ENCODE measurements around the gene CCDC57. TPM values are rescaled to one million over a fixed set of nuclear protein-coding genes. Genes with fewer than 3 reads are reported as not detected.

The CCDC57 gene
- total RNA-seq, 1 donor from 2014 or later, result 10.8 TPM

GRCh38 chr17:82172486-82173160 is 40.0 kb downstream of the CCDC57 start:
- no peak overlapping the region for H3K4me3 ChIP-seq (ENCODE audit: low read depth, low read length)
- DNase-seq (ENCODE audit: low read depth) (no peak), FAIRE-seq (no peak)
- no peak for TF ChIP-seq CTCF (IDR thresholded peaks at IDR 0.05; ENCODE audit: insufficient read depth, low read length, severe bottlenecking)
- no peaks in the 10 kb centered on the region for H3K27me3 ChIP-seq (ENCODE audit: control insufficient read depth, insufficient read depth, low read length)
- no peaks in the 10 kb centered on the region for H3K36me3 ChIP-seq (ENCODE audit: control insufficient read depth, insufficient read depth, low read length)

GRCh38 chr17:82171750-82172375 is 40.8 kb downstream of the CCDC57 start:
- no peaks in the 10 kb centered on the region for H3K36me3 ChIP-seq (ENCODE audit: control insufficient read depth, insufficient read depth, low read length)
- DNase-seq (ENCODE audit: low read depth) (no peak), FAIRE-seq (no peak)
- no peak overlapping the region for H3K4me3 ChIP-seq (ENCODE audit: low read depth, low read length)
- no peaks in the 10 kb centered on the region for H3K27me3 ChIP-seq (ENCODE audit: control insufficient read depth, insufficient read depth, low read length)
- no peak for TF ChIP-seq CTCF (IDR thresholded peaks at IDR 0.05; ENCODE audit: insufficient read depth, low read length, severe bottlenecking)

GRCh38 chr17:82170412-82170961 is 42.2 kb downstream of the CCDC57 start:
- no peak for TF ChIP-seq CTCF (IDR thresholded peaks at IDR 0.05; ENCODE audit: insufficient read depth, low read length, severe bottlenecking)
- DNase-seq (ENCODE audit: low read depth) (no peak), FAIRE-seq (no peak)
- H3K27me3 ChIP-seq (ENCODE audit: control insufficient read depth, insufficient read depth, low read length), result no peaks in the 10 kb centered on the region
- peaks cover under 1% of the 10 kb centered on the region for H3K36me3 ChIP-seq (ENCODE audit: control insufficient read depth, insufficient read depth, low read length)
- no peak overlapping the region for H3K4me3 ChIP-seq (ENCODE audit: low read depth, low read length)

- peaks cover 2% of the 10 kb centered on the region for H3K36me3 ChIP-seq (ENCODE audit: control insufficient read depth, insufficient read depth, low read length)
- FAIRE-seq (no peak), DNase-seq (ENCODE audit: low read depth) (no peak)
- no peak for TF ChIP-seq CTCF (IDR thresholded peaks at IDR 0.05; ENCODE audit: insufficient read depth, low read length, severe bottlenecking)
- H3K4me3 ChIP-seq (ENCODE audit: low read depth, low read length), result no peak overlapping the region
- H3K27me3 ChIP-seq (ENCODE audit: control insufficient read depth, insufficient read depth, low read length), result no peaks in the 10 kb centered on the region
Measured at GRCh38 chr17:82168568-82168967, 44.1 kb downstream of the CCDC57 start.

GRCh38 chr17:82167028-82167427 is 45.6 kb downstream of the CCDC57 start:
- Histone ChIP-seq H3K4me3 (ENCODE audit: low read depth, low read length) (no peak overlapping the region), H3K36me3 (ENCODE audit: control insufficient read depth, insufficient read depth, low read length) (peaks cover 2% of the 10 kb centered on the region), H3K27me3 (ENCODE audit: control insufficient read depth, insufficient read depth, low read length) (no peaks in the 10 kb centered on the region)
- DNase-seq (ENCODE audit: low read depth) (no peak), FAIRE-seq (no peak)
- TF ChIP-seq CTCF (IDR thresholded peaks at IDR 0.05; ENCODE audit: insufficient read depth, low read length, severe bottlenecking), result no peak

Data from bronchial epithelial cell (primary cell).